ENCODE data around the gene AKR1B1.

DNA sequence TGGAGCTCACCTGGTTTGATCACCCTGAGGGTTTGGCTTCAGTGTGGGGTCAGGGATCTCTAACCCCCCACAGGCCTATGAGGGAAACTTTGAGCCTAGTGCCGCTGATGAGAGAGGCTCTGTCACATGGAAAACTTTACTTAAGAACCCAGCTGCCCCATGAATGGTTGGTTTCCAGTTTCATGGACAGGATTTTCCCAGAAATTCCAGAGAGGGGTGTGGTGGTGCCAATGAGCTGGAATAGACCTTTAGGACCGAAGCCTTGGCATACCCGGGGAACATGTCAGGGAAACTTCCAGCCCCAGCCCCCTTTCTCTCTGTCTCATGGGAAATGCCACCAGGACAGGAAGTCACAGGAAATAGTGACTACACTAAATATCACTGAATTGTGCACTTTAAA is 36.9 kb downstream of the AKR1B1 start:
- TF ChIP-seq EZH2phosphoT487 (IDR thresholded peaks at IDR 0.05; ENCODE audit: borderline replicate concordance, low read length): no peak
- TF ChIP-seq, protein P1, sequence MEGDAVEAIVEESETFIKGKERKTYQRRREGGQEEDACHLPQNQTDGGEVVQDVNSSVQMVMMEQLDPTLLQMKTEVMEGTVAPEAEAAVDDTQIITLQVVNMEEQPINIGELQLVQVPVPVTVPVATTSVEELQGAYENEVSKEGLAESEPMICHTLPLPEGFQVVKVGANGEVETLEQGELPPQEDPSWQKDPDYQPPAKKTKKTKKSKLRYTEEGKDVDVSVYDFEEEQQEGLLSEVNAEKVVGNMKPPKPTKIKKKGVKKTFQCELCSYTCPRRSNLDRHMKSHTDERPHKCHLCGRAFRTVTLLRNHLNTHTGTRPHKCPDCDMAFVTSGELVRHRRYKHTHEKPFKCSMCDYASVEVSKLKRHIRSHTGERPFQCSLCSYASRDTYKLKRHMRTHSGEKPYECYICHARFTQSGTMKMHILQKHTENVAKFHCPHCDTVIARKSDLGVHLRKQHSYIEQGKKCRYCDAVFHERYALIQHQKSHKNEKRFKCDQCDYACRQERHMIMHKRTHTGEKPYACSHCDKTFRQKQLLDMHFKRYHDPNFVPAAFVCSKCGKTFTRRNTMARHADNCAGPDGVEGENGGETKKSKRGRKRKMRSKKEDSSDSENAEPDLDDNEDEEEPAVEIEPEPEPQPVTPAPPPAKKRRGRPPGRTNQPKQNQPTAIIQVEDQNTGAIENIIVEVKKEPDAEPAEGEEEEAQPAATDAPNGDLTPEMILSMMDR (conservative IDR thresholded peaks at IDR 0.05; ENCODE audit: low read depth, low read length): no peak
- no peak for TF ChIP-seq EZH2 (IDR thresholded peaks at IDR 0.05; ENCODE audit: low read length, unreplicated experiment)
